Thoracic aorta (tissue), 2 donors: Measurements from ENCODE around the gene SLC1A7. TPM values are rescaled to one million over a fixed set of nuclear protein-coding genes. Genes with fewer than 3 reads are reported as not detected.

Experiments used
- ATAC-seq: fragments of 150-250 bp; one replicate; pipeline ENCODE4 v1.8.0; 2017; ENCODE audit warnings: low read depth; ENCODE audit not compliant: insufficient number of reproducible peaks, low FRiP score
- DNase-seq: peaks from one replicate; pipeline ENCODE4 v3.0.0-alpha.2; 2020; ENCODE audit warnings: low spot score
- H3K27ac ChIP-seq, 2 donors: fragments of 200-600 bp; sonication (generic); 1 replicate in 1 of 2; 2 replicates in 1 of 2; pipeline ENCODE4 v1.5.1; 2016; ENCODE audit warnings: mild to moderate bottlenecking in 2 of 2, moderate library complexity in 2 of 2
- H3K27me3 ChIP-seq: fragments of 200-600 bp; sonication (generic); replicated peaks from 2 replicates; pipeline ENCODE4 v1.6.0; 2016; ENCODE audit warnings: mild to moderate bottlenecking; ENCODE audit not compliant: insufficient read depth
- H3K36me3 ChIP-seq: fragments of 200-600 bp; sonication (generic); one replicate; pipeline ENCODE4 v1.5.1; 2016
- H3K4me1 ChIP-seq, 2 donors: fragments of 200-600 bp; sonication (generic); 1 replicate in 1 of 2; 2 replicates in 1 of 2; pipeline versions ENCODE4 v1.5.1 to v1.6.0; 2016; ENCODE audit warnings: low read depth in 2 of 2, mild to moderate bottlenecking in 1 of 2; ENCODE audit not compliant: control insufficient read depth in 1 of 2
- H3K4me3 ChIP-seq: fragments of 200-600 bp; sonication (generic); 2 replicates; pipeline ENCODE4 v1.5.1; 2016; ENCODE audit warnings: mild to moderate bottlenecking
- H3K9me3 ChIP-seq: fragments of 200-600 bp; sonication (generic); 2 replicates; pipeline ENCODE4 v1.5.1; 2016
- CTCF ChIP-seq: fragments of 200-600 bp; sonication (generic); IDR thresholded peaks from one replicate; pipeline ENCODE4 v1.5.1; 2019; ENCODE audit warnings: antibody characterized with exemption
- total RNA-seq, 2 donors: library from RNA; depleted of rRNA; stranded (reverse); fragments of >200 nt; gene quantifications; one replicate each; pipeline versions ENCODE4 v1.1.0 to v1.2.3, GENCODE V29; 2016

Gene SLC1A7
- total RNA-seq, 2 donors from 2014 or later, result 0.42 to 3.0 TPM

GRCh38 chr1:53104289-53104913, 38.0 kb downstream of the SLC1A7 start:
- Histone ChIP-seq H3K4me1 (peaks cover 8 to 10% of the 10 kb centered on the region in 2 donors), H3K27ac (no peak overlapping the region), H3K4me3 (no peak overlapping the region), H3K36me3 (no peaks in the 10 kb centered on the region), H3K9me3 (no peaks in the 10 kb centered on the region), H3K27me3 (no peaks in the 10 kb centered on the region)
- ATAC-seq, result no peak
- no peak for TF ChIP-seq CTCF
- DNase-seq, result no peak

- ATAC-seq (no peak), DNase-seq (no peak)
- Histone ChIP-seq H3K9me3 (no peaks in the 10 kb centered on the region), H3K4me3 (no peak overlapping the region), H3K27me3 (no peaks in the 10 kb centered on the region), H3K27ac (no peak overlapping the region), H3K4me1 (peaks cover 0 to 13% of the 10 kb centered on the region in 2 donors), H3K36me3 (no peaks in the 10 kb centered on the region)
- no peak for TF ChIP-seq CTCF
Measured at GRCh38 chr1:53094533-53094919, 47.9 kb downstream of the SLC1A7 start.

GRCh38 chr1:53093778-53094532, 48.5 kb downstream of the SLC1A7 start:
- Histone ChIP-seq H3K36me3 (no peaks in the 10 kb centered on the region), H3K27me3 (no peaks in the 10 kb centered on the region), H3K9me3 (no peaks in the 10 kb centered on the region), H3K4me3 (no peak overlapping the region), H3K27ac (no peak overlapping the region), H3K4me1 (peaks cover 0 to 13% of the 10 kb centered on the region in 2 donors)
- ATAC-seq (no peak), DNase-seq (no peak)
- no peak for TF ChIP-seq CTCF

GRCh38 chr1:53093451-53093754, 49.0 kb downstream of the SLC1A7 start:
- Histone ChIP-seq H3K9me3 (no peaks in the 10 kb centered on the region), H3K27me3 (no peaks in the 10 kb centered on the region), H3K4me1 (peaks cover 0 to 13% of the 10 kb centered on the region in 2 donors), H3K4me3 (no peak overlapping the region), H3K36me3 (no peaks in the 10 kb centered on the region), H3K27ac (no peak overlapping the region)
- ATAC-seq (no peak), DNase-seq (no peak)
- no peak for TF ChIP-seq CTCF

GRCh38 chr1:53092659-53093450, 49.6 kb downstream of the SLC1A7 start:
- Histone ChIP-seq H3K9me3 (no peaks in the 10 kb centered on the region), H3K27me3 (no peaks in the 10 kb centered on the region), H3K27ac (no peak overlapping the region), H3K36me3 (no peaks in the 10 kb centered on the region), H3K4me1 (peaks cover 0 to 13% of the 10 kb centered on the region in 2 donors), H3K4me3 (no peak overlapping the region)
- ATAC-seq, result no peak
- TF ChIP-seq CTCF, result no peak
- no peak for DNase-seq
